Astrocyte of the cerebellum (primary cell): Measurements from ENCODE around the gene SH3GL1.
"Not testable (repeated sequence)": the region's sequence is repeated elsewhere in the genome, so short reads cannot be mapped to it uniquely, and the experiment has no call there.

Experiments
- DNase-seq: peaks from one replicate; pipeline ENCODE4 v3.0.0-alpha.2; 2011; ENCODE audit warnings: low read depth
- H3K4me3 ChIP-seq: 2 replicates; pipeline ENCODE4 v1.5.1; 2011; ENCODE audit warnings: mild to moderate bottlenecking, low read depth, low read length, moderate library complexity
- in situ Hi-C: cut with HindIII; loops from 2 replicates; pipeline ENCODE4 v1.10.0; 2017; ENCODE audit warnings: low sequenced_read_pairs
- TF ChIP-seq, protein P1 (sequence below): IDR thresholded peaks from 2 replicates; pipeline ENCODE4 v1.5.1; 2012; ENCODE audit warnings: low read length, low read depth, moderate library complexity, mild to moderate bottlenecking; ENCODE audit errors: missing control alignments

The SH3GL1 gene

DNA sequence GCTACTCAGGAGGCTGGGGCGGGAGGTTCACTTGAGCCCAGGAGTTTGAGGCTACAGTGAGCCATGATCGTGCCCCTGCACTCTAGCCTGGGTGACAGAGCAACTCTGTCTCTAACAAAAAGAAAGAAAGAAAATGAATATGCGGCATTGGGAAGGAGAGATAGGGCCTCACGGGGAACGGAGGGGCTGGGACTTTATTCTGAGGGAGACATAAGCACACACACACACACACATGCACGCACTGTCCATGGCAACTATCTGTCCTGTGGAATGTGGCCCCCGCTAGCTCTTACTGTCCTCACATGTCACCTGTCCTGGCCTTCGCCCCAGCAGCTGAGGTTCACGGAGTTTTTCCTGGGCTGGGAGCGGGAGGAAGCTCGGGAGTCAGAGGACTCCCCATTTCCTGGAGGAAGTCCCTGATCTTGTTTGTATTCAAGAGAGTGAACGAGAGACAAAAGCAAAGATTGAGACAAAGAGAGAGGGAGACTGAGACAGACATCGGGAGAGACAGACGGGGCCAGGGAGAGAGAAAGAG, 62.4 kb downstream of the SH3GL1 start:
- peak overlapping the region; percentile 32 for H3K4me3 ChIP-seq
- in situ Hi-C loops, result no loop called here
- no peak for DNase-seq
- TF ChIP-seq, protein P1, sequence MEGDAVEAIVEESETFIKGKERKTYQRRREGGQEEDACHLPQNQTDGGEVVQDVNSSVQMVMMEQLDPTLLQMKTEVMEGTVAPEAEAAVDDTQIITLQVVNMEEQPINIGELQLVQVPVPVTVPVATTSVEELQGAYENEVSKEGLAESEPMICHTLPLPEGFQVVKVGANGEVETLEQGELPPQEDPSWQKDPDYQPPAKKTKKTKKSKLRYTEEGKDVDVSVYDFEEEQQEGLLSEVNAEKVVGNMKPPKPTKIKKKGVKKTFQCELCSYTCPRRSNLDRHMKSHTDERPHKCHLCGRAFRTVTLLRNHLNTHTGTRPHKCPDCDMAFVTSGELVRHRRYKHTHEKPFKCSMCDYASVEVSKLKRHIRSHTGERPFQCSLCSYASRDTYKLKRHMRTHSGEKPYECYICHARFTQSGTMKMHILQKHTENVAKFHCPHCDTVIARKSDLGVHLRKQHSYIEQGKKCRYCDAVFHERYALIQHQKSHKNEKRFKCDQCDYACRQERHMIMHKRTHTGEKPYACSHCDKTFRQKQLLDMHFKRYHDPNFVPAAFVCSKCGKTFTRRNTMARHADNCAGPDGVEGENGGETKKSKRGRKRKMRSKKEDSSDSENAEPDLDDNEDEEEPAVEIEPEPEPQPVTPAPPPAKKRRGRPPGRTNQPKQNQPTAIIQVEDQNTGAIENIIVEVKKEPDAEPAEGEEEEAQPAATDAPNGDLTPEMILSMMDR, result no peak

DNA sequence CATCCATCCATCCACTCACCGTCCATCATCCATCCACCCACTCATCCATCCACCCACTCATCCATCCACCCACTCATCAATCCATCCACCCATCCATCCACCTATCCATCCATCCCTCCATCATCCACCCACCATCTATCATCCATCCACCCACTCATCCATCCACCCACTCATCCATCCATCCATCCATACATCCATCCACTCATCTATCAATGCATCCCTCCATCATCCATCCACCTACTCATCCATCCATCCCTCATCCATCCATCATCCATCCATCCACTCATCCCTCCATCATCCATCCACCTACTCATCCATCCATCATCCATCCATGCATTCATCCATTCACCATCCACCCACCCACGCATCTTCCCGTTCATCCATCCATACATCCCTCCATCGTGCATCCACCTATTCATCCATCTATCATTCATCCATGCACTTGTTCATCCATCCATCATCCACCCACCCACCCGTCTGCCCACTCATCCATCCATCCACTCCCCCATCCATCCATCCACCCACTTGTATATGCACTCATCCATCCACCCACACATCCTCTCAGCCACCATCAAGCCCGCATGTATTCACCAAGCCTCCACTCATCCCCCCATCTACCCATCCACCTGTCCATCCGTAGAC, 65.3 kb downstream of the SH3GL1 start:
- in situ Hi-C loops, result no loop called here
- no peak overlapping the region for H3K4me3 ChIP-seq
- no peak for DNase-seq
- TF ChIP-seq, protein P1, result no peak

DNA sequence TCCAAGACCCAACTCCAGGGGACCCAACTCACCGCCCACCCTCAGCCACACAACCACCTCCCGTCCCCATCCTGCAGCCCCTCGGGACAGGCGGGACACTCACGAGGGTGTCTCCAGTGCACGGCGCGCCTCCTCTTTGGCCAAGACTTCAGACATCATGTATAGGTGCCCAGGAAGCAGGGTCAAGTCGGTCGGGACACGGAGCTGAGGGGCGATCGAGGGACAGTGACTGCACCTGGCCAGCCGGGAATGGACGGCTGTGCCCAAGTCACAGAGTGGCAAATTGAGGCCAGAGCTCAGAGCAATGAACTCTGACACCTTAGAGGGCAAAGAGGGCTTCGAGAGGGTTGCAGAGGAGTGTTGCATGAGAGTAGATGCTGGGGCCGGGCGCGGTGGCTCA, 70.5 kb downstream of the SH3GL1 start:
- in situ Hi-C loops, result no loop called here
- H3K4me3 ChIP-seq, result no peak overlapping the region
- TF ChIP-seq, protein P1, result no peak
- DNase-seq, result no peak

DNA sequence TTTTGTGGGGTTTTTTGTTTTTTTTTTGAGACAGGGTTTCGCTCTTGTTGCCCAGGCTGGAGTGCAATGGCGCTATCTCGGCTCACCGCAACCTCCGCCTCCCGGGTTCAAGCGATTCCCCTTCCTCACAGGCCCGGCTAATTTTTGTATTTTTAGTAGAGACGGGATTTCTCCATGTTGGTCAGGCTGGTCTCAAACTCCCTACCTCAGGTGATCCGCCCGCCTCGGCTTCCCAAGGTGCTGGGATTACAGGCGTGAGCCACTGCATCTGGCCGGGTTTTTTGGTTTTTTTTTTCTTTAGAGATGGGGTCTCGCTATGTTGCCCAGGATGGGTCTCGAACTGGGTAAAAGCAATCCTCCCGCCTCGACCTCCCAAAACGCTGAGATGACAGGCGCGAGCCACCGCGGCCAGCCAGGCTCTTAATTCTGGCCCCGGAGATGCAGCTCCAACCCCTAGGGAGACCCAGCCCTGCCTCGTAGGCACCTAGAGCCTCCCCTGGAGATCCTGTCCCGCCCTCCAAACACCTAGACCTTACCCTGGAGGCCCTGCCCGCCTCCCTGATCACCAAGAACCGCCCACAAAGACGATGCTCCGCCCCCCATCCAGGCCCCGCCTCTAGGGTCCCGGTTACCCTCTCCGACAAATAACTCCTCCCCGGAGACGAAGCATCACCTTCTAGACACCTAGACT, 71.2 kb downstream of the SH3GL1 start:
- peak overlapping the region; percentile 51 for H3K4me3 ChIP-seq
- DNase-seq, in situ Hi-C loops: not testable (repeated sequence)

DNA sequence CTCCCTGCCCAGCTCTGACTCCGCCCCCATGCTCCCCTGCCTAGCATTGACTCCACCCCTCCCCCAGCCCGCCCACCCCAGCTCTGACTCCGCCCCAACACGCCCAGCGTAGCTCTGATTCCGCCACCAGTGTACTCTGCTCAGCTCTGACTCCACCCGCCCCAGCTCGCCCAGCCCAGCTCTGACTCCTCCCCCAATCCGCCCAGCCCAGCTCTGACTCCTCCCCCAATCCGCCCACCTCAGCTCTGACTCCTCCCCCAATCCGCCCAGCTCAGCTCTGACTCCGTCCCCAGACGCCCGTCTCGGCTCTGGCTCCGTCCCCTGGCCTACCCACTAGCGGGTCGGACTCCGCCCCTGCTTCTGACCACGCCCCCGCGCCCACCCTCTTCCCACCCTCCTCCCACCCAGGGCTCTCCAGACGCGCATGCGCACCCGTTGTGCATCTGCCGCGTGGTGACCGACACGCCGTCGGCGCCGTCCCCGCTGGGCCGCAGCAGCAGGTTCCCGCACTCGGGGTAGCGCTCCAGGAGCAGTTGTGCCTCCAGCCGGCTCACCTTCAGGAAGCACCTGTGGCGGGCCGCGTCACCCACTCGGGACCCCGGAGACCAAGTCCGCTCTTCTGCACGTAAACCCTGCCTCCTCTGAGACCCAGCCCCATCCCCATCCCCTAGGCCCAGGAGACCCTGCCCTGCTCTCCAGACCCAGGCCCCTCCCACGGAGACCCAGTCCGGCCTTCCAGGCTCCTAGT, 71.9 kb downstream of the SH3GL1 start:
- peak; percentile 86 for DNase-seq
- in situ Hi-C loops, result no loop called here
- TF ChIP-seq, protein P1, result no peak
- peak overlapping the region; percentile 51 for H3K4me3 ChIP-seq

DNA sequence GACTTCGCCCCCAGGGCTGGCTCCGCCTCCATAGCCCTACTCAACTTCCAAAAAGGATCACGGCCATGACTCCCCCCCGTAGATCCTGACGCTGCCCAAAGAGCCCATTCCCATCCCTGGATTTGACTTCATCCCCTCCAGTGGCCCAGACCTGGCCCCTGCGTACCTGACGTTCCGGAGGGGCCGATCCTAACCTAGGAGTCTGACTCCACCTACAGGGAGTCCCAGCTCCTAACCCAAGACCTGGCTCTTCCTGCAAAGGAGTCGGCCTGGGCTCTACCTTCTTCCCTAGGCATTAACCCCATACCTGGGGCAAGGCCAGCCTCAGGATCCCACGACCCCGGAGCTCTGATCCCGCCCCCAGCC, 72.5 kb downstream of the SH3GL1 start:
- TF ChIP-seq, protein P1, result no peak
- in situ Hi-C loops, result no loop called here
- no peak for DNase-seq
- H3K4me3 ChIP-seq, result peak overlapping the region; percentile 35
